ENCODE data around the gene C1orf116.

The C1orf116 gene

GRCh38 chr1:206972728-206973127 is 59.8 kb downstream of the C1orf116 start:
- Histone ChIP-seq H3K4me1 (ENCODE audit: insufficient read depth, poor library complexity, severe bottlenecking) (no peaks in the 10 kb centered on the region), H3K9me3 (ENCODE audit: severe bottlenecking) (no peaks in the 10 kb centered on the region), H3K27ac (ENCODE audit: poor library complexity, severe bottlenecking) (no peak overlapping the region), H3K27me3 (ENCODE audit: insufficient read depth, poor library complexity, severe bottlenecking) (no peaks in the 10 kb centered on the region), H3K4me3 (ENCODE audit: severe bottlenecking) (no peak overlapping the region), H3K36me3 (ENCODE audit: low read depth) (no peaks in the 10 kb centered on the region)
- no peak for TF ChIP-seq CTCF (IDR thresholded peaks at IDR 0.05; ENCODE audit: poor library complexity, severe bottlenecking)
- no peak for ATAC-seq (ENCODE audit: low read depth)
- DNase-seq (ENCODE audit: low spot score) = no peak

- H3K27ac ChIP-seq (ENCODE audit: poor library complexity, severe bottlenecking) = no peak overlapping the region
- ATAC-seq (ENCODE audit: low read depth) = no peak
- no peak for TF ChIP-seq CTCF (IDR thresholded peaks at IDR 0.05; ENCODE audit: poor library complexity, severe bottlenecking)
- no peak overlapping the region for H3K4me3 ChIP-seq (ENCODE audit: severe bottlenecking)
- DNase-seq (ENCODE audit: low spot score) = no peak
- no peaks in the 10 kb centered on the region for H3K4me1 ChIP-seq (ENCODE audit: insufficient read depth, poor library complexity, severe bottlenecking)
- no peaks in the 10 kb centered on the region for H3K27me3 ChIP-seq (ENCODE audit: insufficient read depth, poor library complexity, severe bottlenecking)
- H3K9me3 ChIP-seq (ENCODE audit: severe bottlenecking) = no peaks in the 10 kb centered on the region
- no peaks in the 10 kb centered on the region for H3K36me3 ChIP-seq (ENCODE audit: low read depth)
Measured at GRCh38 chr1:206971029-206971655, 61.4 kb downstream of the C1orf116 start.

- Histone ChIP-seq H3K4me1 (ENCODE audit: insufficient read depth, poor library complexity, severe bottlenecking) (no peaks in the 10 kb centered on the region), H3K27me3 (ENCODE audit: insufficient read depth, poor library complexity, severe bottlenecking) (no peaks in the 10 kb centered on the region), H3K4me3 (ENCODE audit: severe bottlenecking) (no peak within 1 kb of the TSS), H3K9me3 (ENCODE audit: severe bottlenecking) (no peaks in the 10 kb centered on the region), H3K36me3 (ENCODE audit: low read depth) (no peaks in the 10 kb centered on the region), H3K27ac (ENCODE audit: poor library complexity, severe bottlenecking) (no peak within 1 kb of the TSS)
- ATAC-seq (ENCODE audit: low read depth) (no peak), DNase-seq (ENCODE audit: low spot score) (no peak)
- no peak for TF ChIP-seq CTCF (IDR thresholded peaks at IDR 0.05; ENCODE audit: poor library complexity, severe bottlenecking)
Measured at GRCh38 chr1:206970446-206970845, 62.1 kb downstream of the C1orf116 start, which contains the start of gene FCAMR. TSS of gene FCAMR (minus strand) at chr1:206970460. CDS start at chr1:206970125, 335 bp downstream.

- no peak overlapping the region for H3K27ac ChIP-seq (ENCODE audit: poor library complexity, severe bottlenecking)
- no peaks in the 10 kb centered on the region for H3K27me3 ChIP-seq (ENCODE audit: insufficient read depth, poor library complexity, severe bottlenecking)
- no peak for TF ChIP-seq CTCF (IDR thresholded peaks at IDR 0.05; ENCODE audit: poor library complexity, severe bottlenecking)
- DNase-seq (ENCODE audit: low spot score) = no peak
- ATAC-seq (ENCODE audit: low read depth) = no peak
- H3K9me3 ChIP-seq (ENCODE audit: severe bottlenecking) = no peaks in the 10 kb centered on the region
- no peaks in the 10 kb centered on the region for H3K4me1 ChIP-seq (ENCODE audit: insufficient read depth, poor library complexity, severe bottlenecking)
- no peaks in the 10 kb centered on the region for H3K36me3 ChIP-seq (ENCODE audit: low read depth)
- H3K4me3 ChIP-seq (ENCODE audit: severe bottlenecking) = no peak overlapping the region
Measured at GRCh38 chr1:206969090-206969489, 63.5 kb downstream of the C1orf116 start.
